ENCODE results near the gene TBC1D4. TPM values are rescaled to one million over a fixed set of nuclear protein-coding genes. Genes with fewer than 3 reads are reported as not detected.
A peak's percentile ranks its signal among the peaks of the same experiment; 100 is the strongest.

The TBC1D4 gene
- total and polyA plus RNA-seq, 12 donors, result 41.6 to 324 (median 191) TPM

- Histone ChIP-seq H3K36me3 (replicated peaks in 1 of 2) (no peaks in the 10 kb centered on the region), H3K9me3 (replicated peaks in 1 of 3) (no peaks in the 10 kb centered on the region), H3K4me1 (replicated peaks in 1 of 2) (peaks cover 8 to 45% of the 10 kb centered on the region in 2 donors), H3K27ac (peak overlapping the region; percentile 54 to 74 (median 70)), H3K27me3 (no peaks in the 10 kb centered on the region), H3K4me3 (peak overlapping the region in 1 of 4 donors; percentile 37)
- 29 to 36% (median 31%) methylated on average over 7 of the region's 7 CpGs for WGBS, 4 donors
- TF ChIP-seq, protein P1, sequence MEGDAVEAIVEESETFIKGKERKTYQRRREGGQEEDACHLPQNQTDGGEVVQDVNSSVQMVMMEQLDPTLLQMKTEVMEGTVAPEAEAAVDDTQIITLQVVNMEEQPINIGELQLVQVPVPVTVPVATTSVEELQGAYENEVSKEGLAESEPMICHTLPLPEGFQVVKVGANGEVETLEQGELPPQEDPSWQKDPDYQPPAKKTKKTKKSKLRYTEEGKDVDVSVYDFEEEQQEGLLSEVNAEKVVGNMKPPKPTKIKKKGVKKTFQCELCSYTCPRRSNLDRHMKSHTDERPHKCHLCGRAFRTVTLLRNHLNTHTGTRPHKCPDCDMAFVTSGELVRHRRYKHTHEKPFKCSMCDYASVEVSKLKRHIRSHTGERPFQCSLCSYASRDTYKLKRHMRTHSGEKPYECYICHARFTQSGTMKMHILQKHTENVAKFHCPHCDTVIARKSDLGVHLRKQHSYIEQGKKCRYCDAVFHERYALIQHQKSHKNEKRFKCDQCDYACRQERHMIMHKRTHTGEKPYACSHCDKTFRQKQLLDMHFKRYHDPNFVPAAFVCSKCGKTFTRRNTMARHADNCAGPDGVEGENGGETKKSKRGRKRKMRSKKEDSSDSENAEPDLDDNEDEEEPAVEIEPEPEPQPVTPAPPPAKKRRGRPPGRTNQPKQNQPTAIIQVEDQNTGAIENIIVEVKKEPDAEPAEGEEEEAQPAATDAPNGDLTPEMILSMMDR (IDR thresholded peaks at IDR 0.05), result no peak
- no peak for TF ChIP-seq POLR2A (IDR thresholded peaks at IDR 0.05)
- no peak for DNase-seq
- intact Hi-C loops (cut with DNase I), result no loop called here
These were observed 36.1 kb downstream of the TBC1D4 start for GRCh38 chr13:75445717-75446499.

GRCh38 chr13:75444016-75444415 is 38.0 kb downstream of the TBC1D4 start:
- TF ChIP-seq, protein P1 (IDR thresholded peaks at IDR 0.05), result no peak
- no peak for TF ChIP-seq POLR2A (IDR thresholded peaks at IDR 0.05)
- WGBS, 4 donors, result 95 to 98% (median 96%) methylated on average over 6 of the region's 6 CpGs
- no peaks in the 10 kb centered on the region for H3K27me3 ChIP-seq
- intact Hi-C loops (cut with DNase I), result no loop called here
- no peaks in the 10 kb centered on the region for H3K9me3 ChIP-seq (replicated peaks in 1 of 3)
- no peak overlapping the region for H3K4me3 ChIP-seq
- no peak overlapping the region for H3K27ac ChIP-seq
- no peak for DNase-seq
- H3K36me3 ChIP-seq (replicated peaks in 1 of 2), result no peaks in the 10 kb centered on the region
- H3K4me1 ChIP-seq (replicated peaks in 1 of 2), result peaks cover 16 to 61% of the 10 kb centered on the region in 2 donors

DNA sequence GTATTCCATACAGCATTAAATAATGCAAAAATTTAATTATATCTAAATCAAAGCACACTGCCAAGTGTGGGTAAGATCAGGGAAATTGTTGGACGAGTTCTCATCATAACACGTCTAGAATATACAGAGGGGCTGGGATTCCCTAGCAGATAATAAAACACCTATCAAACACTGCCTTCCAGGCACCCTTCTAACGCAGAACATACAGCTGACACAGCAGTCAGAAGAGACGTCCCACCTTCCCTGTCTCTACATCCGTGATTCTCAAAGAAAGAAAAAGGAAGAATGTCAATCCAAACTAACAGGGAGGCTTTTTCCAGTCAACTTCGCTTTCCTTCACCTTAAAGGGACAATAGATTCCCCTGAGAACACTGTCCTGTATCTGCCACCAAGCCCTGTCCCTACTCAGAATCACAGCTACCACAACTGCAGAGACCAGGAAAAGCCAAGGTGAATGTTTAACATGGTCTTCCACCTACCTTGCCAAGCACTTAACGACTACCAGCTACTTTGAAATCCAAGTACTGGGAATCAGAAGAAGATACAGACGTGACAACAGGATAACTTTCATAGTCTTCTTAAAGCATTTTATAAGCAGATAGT is 38.5 kb downstream of the TBC1D4 start:
- peak overlapping the region in 1 of 5 donors; percentile 2 for H3K27ac ChIP-seq
- H3K27me3 ChIP-seq, result no peaks in the 10 kb centered on the region
- peaks cover 16 to 66% of the 10 kb centered on the region in 2 donors for H3K4me1 ChIP-seq (replicated peaks in 1 of 2)
- no peak for TF ChIP-seq POLR2A (IDR thresholded peaks at IDR 0.05)
- TF ChIP-seq, protein P1 (IDR thresholded peaks at IDR 0.05), result no peak
- intact Hi-C loops (cut with DNase I), result no loop called here
- no peaks in the 10 kb centered on the region for H3K36me3 ChIP-seq (replicated peaks in 1 of 2)
- DNase-seq, result no peak
- no peak overlapping the region for H3K4me3 ChIP-seq
- 67 to 76% (median 73%) methylated on average over 8 of the region's 8 CpGs for WGBS, 4 donors
- H3K9me3 ChIP-seq (replicated peaks in 1 of 3), result no peaks in the 10 kb centered on the region

- WGBS, 4 donors, result 63 to 76% (median 73%) methylated on average over 6 of the region's 6 CpGs
- Histone ChIP-seq H3K27ac (peak overlapping the region in 1 of 5 donors; percentile 2), H3K9me3 (replicated peaks in 1 of 3) (no peaks in the 10 kb centered on the region), H3K4me1 (replicated peaks in 1 of 2) (peaks cover 17 to 73% of the 10 kb centered on the region in 2 donors), H3K4me3 (no peak overlapping the region), H3K36me3 (replicated peaks in 1 of 2) (no peaks in the 10 kb centered on the region), H3K27me3 (no peaks in the 10 kb centered on the region)
- DNase-seq, result no peak
- TF ChIP-seq, protein P1 (IDR thresholded peaks at IDR 0.05), result no peak
- TF ChIP-seq POLR2A (IDR thresholded peaks at IDR 0.05), result no peak
- intact Hi-C loops (cut with DNase I), result no loop called here
These were observed 39.2 kb downstream of the TBC1D4 start for GRCh38 chr13:75442736-75443234.
